BJ (cell line): Measurements from ENCODE around the gene PATL2. TPM values are rescaled to one million over a fixed set of nuclear protein-coding genes. Genes with fewer than 3 reads are reported as not detected.
"Not testable (repeated sequence)": the region's sequence is repeated elsewhere in the genome, so short reads cannot be mapped to it uniquely, and the experiment has no call there.

Experiments
- CTCF ChIA-PET: fragments of 350-600 bp; formaldehyde crosslinking; extraction: SDS; loops from one replicate; lab custom pipeline; 2021; ENCODE audit warnings: antibody characterized with exemption, inconsistent platforms; lab: Yijun Ruan, JAX
- POLR2A ChIA-PET: fragments of 300-600 bp; sonication (Branson Sonifier 250); formaldehyde crosslinking; extraction: SDS; loops from one replicate; lab custom pipeline; 2021; ENCODE audit warnings: antibody characterized with exemption; lab: Charles Lee
- DNase-seq: peaks from one replicate; pipeline ENCODE4 v3.0.0-alpha.2; 2011; ENCODE audit warnings: low read depth
- H3K27me3 ChIP-seq: 2 replicates; pipeline ENCODE4 v1.6.0; 2011; ENCODE audit warnings: low read length; ENCODE audit not compliant: control insufficient read depth, insufficient read depth
- H3K36me3 ChIP-seq: 2 replicates; pipeline ENCODE4 v1.5.1; 2011; ENCODE audit warnings: low read length; ENCODE audit not compliant: control insufficient read depth, insufficient read depth
- H3K4me3 ChIP-seq: 2 replicates; pipeline ENCODE4 v1.5.1; 2011; ENCODE audit warnings: low read depth, mild to moderate bottlenecking, control low read depth, low read length
- CTCF ChIP-seq: IDR thresholded peaks from 2 replicates; pipeline ENCODE4 v1.5.1; 2011; ENCODE audit warnings: low read depth, mild to moderate bottlenecking, control low read depth, inconsistent platforms, low read length, moderate library complexity; ENCODE audit not compliant: insufficient read depth
- polyA plus RNA-seq: library from polyadenylated mRNA; depleted of rRNA; stranded (reverse); fragments of >200 nt; gene quantifications from 2 replicates; pipeline ENCODE4 v1.2.3, GENCODE V29; 2011

PATL2 gene
- polyA plus RNA-seq, 1 experiment, result 0.12 TPM

- no peak for TF ChIP-seq CTCF
- Histone ChIP-seq H3K36me3 (no peaks in the 10 kb centered on the region), H3K4me3 (no peak overlapping the region), H3K27me3 (no peaks in the 10 kb centered on the region)
- no peak for DNase-seq
- CTCF ChIA-PET, result no interaction called here
- POLR2A ChIA-PET, result no interaction called here
These were observed 69.5 kb downstream of the PATL2 start for GRCh38 chr15:44641651-44642050.

- TF ChIP-seq CTCF, result no peak
- no peak for DNase-seq
- H3K36me3 ChIP-seq, result peaks cover 2% of the 10 kb centered on the region
- POLR2A ChIA-PET, result no interaction called here
- no peaks in the 10 kb centered on the region for H3K27me3 ChIP-seq
- H3K4me3 ChIP-seq, result no peak overlapping the region
- CTCF ChIA-PET, result interaction anchor here (1.4 kb wide), 1 partner anchor 9 kb away, joined by 4 read pairs; no protein-coding TSS in a partner anchor
These were observed 74.1 kb downstream of the PATL2 start for GRCh38 chr15:44636976-44637375.

GRCh38 chr15:44633603-44634002 is 77.5 kb downstream of the PATL2 start:
- Histone ChIP-seq H3K27me3 (no peaks in the 10 kb centered on the region), H3K4me3 (no peak overlapping the region), H3K36me3 (peaks cover 6% of the 10 kb centered on the region)
- no peak for DNase-seq
- TF ChIP-seq CTCF, result no peak
- POLR2A ChIA-PET, result interaction anchor here (0.6 kb wide), 1 partner anchor 37 kb away, joined by 7 read pairs; no protein-coding TSS in a partner anchor
- CTCF ChIA-PET, result interaction anchor here (1.6 kb wide), 1 partner anchor 103 kb away, joined by 3 read pairs; the partner anchor contains the start of gene TRIM69

- POLR2A ChIA-PET, H3K27me3 ChIP-seq, CTCF ChIA-PET, H3K4me3 ChIP-seq, H3K36me3 ChIP-seq, DNase-seq: not testable (repeated sequence)
These were observed 85.8 kb downstream of the PATL2 start for GRCh38 chr15:44625286-44625685.

GRCh38 chr15:44623178-44623577 is 87.9 kb downstream of the PATL2 start:
- CTCF ChIA-PET, result interaction anchor here (0.6 kb wide), 1 partner anchor 46 kb away, joined by 3 read pairs; no protein-coding TSS in a partner anchor
- no peak for DNase-seq
- no peaks in the 10 kb centered on the region for H3K27me3 ChIP-seq
- H3K36me3 ChIP-seq, result peaks cover 3% of the 10 kb centered on the region; the same call in 1 of the 2 replicates
- TF ChIP-seq CTCF, result no peak
- H3K4me3 ChIP-seq, result no peak overlapping the region
- POLR2A ChIA-PET, result no interaction called here

- Histone ChIP-seq H3K36me3 (peaks cover 3% of the 10 kb centered on the region), H3K4me3 (no peak overlapping the region), H3K27me3 (no peaks in the 10 kb centered on the region)
- TF ChIP-seq CTCF, result no peak
- POLR2A ChIA-PET, result no interaction called here
- CTCF ChIA-PET, result no interaction called here
- DNase-seq, result no peak
These were observed 91.0 kb downstream of the PATL2 start for GRCh38 chr15:44620081-44620480.
